HG03097 (cell line): ENCODE data around the gene TCF7.
A peak's percentile ranks its signal among the peaks of the same experiment; 100 is the strongest.

Source experiments
- ATAC-seq: cut with Tn5 transposase; IDR thresholded peaks from one replicate; pipeline ENCODE4 v1.9.1; 2021; ENCODE audit not compliant: unreplicated experiment, low FRiP score

The TCF7 gene

GRCh38 chr5:134174841-134175839 is 60.7 kb downstream of the TCF7 start:
- ATAC-seq = no peak

GRCh38 chr5:134175921-134176510 is 61.5 kb downstream of the TCF7 start:
- ATAC-seq = peak; percentile 11

DNA sequence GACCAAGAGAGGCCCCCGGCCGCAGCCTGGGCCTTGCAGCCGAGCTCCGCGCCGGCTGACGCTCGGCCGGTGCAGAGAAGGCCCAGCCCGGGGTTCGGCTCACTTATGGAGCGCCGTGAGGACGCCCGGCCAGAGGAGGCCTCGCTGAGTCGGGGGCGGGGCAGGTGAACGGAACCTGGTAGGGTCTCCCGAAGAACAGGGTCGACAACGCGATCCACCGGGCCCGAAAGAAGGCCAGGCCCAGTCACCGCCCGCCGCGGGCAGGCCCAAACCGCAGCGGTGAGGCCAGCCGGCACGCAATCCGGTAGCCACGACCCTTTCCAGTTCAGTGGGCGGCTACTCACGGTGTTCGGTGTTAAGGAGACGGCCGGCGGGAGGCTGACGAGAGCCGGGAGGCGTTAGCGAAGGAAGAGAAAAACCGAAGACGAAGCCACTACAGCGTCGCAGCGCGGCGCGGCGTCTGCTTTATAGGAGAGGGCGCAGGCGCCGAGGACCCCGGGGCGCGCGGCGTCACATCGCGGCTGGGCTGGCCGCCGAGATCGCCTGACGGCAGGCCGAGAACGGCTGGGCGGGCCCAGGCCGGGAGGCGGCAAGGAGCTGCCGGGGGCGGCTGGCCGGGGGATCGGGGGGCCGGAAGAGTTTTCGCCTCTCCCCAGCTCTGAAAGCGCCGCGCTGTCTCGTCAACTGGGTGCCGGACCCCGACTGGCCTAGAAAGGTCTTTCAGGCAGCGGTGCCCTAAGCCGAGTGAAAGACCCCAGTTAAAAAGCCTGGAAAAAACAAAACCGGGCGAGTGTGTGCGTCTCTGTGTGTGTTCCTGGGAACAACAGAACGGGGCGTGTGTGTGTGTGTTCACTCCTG is 62.3 kb downstream of the TCF7 start, which contains the start of gene SKP1:
Gene SKP1 (minus strand): TSS at position 440 of the 858 bp plus-strand sequence. CDS start 2,928 bp downstream, outside the sequence.
- ATAC-seq = peak; percentile 86

GRCh38 chr5:134177369-134178095 is 63.1 kb downstream of the TCF7 start:
- ATAC-seq = no peak

GRCh38 chr5:134178096-134178419 is 63.6 kb downstream of the TCF7 start:
- no peak for ATAC-seq

DNA sequence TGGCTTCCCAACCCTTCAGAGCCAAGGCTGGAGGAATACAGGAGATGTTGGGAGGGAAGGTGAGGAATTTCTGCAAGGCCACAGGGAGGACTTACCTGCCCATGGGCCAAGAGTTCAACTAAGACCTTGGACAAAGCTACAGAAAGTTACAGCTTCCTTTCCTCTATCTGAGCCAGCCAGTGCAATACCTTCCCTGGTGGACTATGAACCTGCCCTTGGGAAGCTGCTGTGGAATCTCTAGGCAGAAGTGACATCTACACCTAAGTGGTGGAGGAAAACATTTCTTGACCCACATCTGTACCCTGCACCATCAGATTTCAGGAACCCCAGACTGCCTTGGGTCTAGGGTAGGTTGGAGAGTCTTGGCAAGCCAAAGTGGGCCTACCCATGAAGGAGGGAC is 69.0 kb downstream of the TCF7 start:
- ATAC-seq = no peak

- peak; percentile 61 for ATAC-seq
Observed at GRCh38 chr5:134184155-134185135, 70.0 kb downstream of the TCF7 start.

- no peak for ATAC-seq
Observed at GRCh38 chr5:134188092-134188491, 73.6 kb downstream of the TCF7 start.

DNA sequence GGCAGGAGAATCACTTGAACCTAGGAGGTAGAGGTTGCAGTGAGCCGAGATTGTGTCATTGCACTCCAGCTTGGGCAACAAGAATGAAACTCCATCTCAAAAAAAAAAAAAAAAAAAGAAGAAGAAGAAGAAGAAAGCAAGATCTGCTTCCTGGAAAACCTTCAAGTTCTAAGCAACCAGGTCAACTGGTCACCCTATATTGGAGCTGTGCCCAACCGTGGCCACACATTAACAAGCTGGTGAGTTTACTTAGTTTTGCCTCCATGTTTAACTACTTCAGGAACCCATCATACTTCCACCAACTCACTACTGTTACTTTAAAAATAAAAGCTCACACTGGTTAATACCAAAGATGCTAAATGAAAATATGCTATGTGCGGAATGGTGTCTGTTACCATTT is 74.5 kb downstream of the TCF7 start:
- ATAC-seq = no peak

- no peak for ATAC-seq
Observed at GRCh38 chr5:134195666-134196065, 81.2 kb downstream of the TCF7 start.
